Adipocyte (in vitro differentiated cells): ENCODE results near the gene XRCC3.

ENCODE experiments used
- DNase-seq: peaks from one replicate; pipeline ENCODE4 v3.0.0-alpha.2; 2015; ENCODE audit warnings: low read depth
- H3K27me3 ChIP-seq: replicated peaks from 2 replicates; pipeline ENCODE4 v1.7.0; 2013; ENCODE audit warnings: mild to moderate bottlenecking, low read length, moderate library complexity; ENCODE audit not compliant: control insufficient read depth, insufficient read depth
- H3K36me3 ChIP-seq: 2 replicates; pipeline ENCODE4 v1.7.0; 2013; ENCODE audit warnings: low read length, mild to moderate bottlenecking, moderate library complexity; ENCODE audit not compliant: control insufficient read depth, insufficient read depth, severe bottlenecking
- H3K4me1 ChIP-seq: 2 replicates; pipeline ENCODE4 v1.7.0; 2013; ENCODE audit warnings: mild to moderate bottlenecking, low read length, moderate library complexity; ENCODE audit not compliant: control insufficient read depth, insufficient read depth
- H3K4me3 ChIP-seq: 2 replicates; pipeline ENCODE4 v1.7.0; 2013; ENCODE audit warnings: mild to moderate bottlenecking, low read length, moderate library complexity
- H3K9ac ChIP-seq: 2 replicates; pipeline ENCODE4 v1.7.0; 2013; ENCODE audit warnings: mild to moderate bottlenecking, low read length, moderate library complexity
- H3K9me3 ChIP-seq: 2 replicates; pipeline ENCODE4 v1.7.0; 2013; ENCODE audit warnings: mild to moderate bottlenecking, low read length, moderate library complexity; ENCODE audit not compliant: control insufficient read depth

XRCC3 gene

GRCh38 chr14:103710771-103711377 lies 4.4 kb downstream of the XRCC3 start:
- H3K4me3 ChIP-seq = no peak overlapping the region

GRCh38 chr14:103709814-103710213 lies 5.4 kb downstream of the XRCC3 start:
- DNase-seq = no peak
- no peaks in the 10 kb centered on the region for H3K27me3 ChIP-seq
- no peak overlapping the region for H3K4me3 ChIP-seq
- no peaks in the 10 kb centered on the region for H3K9me3 ChIP-seq
- peaks cover 25% of the 10 kb centered on the region for H3K36me3 ChIP-seq
- H3K9ac ChIP-seq = no peak overlapping the region
- H3K4me1 ChIP-seq = peaks cover 9% of the 10 kb centered on the region

More at GRCh38 chr14:103710771-103711377, 4.4 kb downstream of the XRCC3 start:
- no peaks in the 10 kb centered on the region for H3K27me3 ChIP-seq
- DNase-seq = no peak
- H3K9me3 ChIP-seq = no peaks in the 10 kb centered on the region
- H3K4me1 ChIP-seq = peaks cover 9% of the 10 kb centered on the region
- no peak overlapping the region for H3K9ac ChIP-seq
- peaks cover 23% of the 10 kb centered on the region for H3K36me3 ChIP-seq

- DNase-seq = no peak
- Histone ChIP-seq H3K9ac (no peak overlapping the region), H3K36me3 (peaks cover 29% of the 10 kb centered on the region), H3K4me1 (peaks cover 5% of the 10 kb centered on the region), H3K9me3 (no peaks in the 10 kb centered on the region), H3K27me3 (no peaks in the 10 kb centered on the region), H3K4me3 (no peak overlapping the region)
Measured at GRCh38 chr14:103708750-103709187, 6.5 kb downstream of the XRCC3 start.

- Histone ChIP-seq H3K9me3 (no peaks in the 10 kb centered on the region), H3K9ac (no peak overlapping the region), H3K4me3 (no peak overlapping the region), H3K36me3 (peaks cover 41% of the 10 kb centered on the region), H3K27me3 (no peaks in the 10 kb centered on the region), H3K4me1 (peaks cover 5% of the 10 kb centered on the region)
- DNase-seq = no peak
Measured at GRCh38 chr14:103707329-103708263, 7.7 kb downstream of the XRCC3 start.

- Histone ChIP-seq H3K9ac (no peak overlapping the region), H3K9me3 (no peaks in the 10 kb centered on the region), H3K4me3 (no peak overlapping the region), H3K27me3 (no peaks in the 10 kb centered on the region), H3K4me1 (peaks cover 5% of the 10 kb centered on the region), H3K36me3 (peaks cover 49% of the 10 kb centered on the region)
- no peak for DNase-seq
Measured at GRCh38 chr14:103706551-103707328, 8.5 kb downstream of the XRCC3 start.

GRCh38 chr14:103705504-103706284 lies 9.6 kb downstream of the XRCC3 start:
- no peaks in the 10 kb centered on the region for H3K27me3 ChIP-seq
- H3K9me3 ChIP-seq = no peaks in the 10 kb centered on the region
- H3K4me3 ChIP-seq = no peak overlapping the region
- DNase-seq = no peak
- H3K9ac ChIP-seq = no peak overlapping the region
- peaks cover 5% of the 10 kb centered on the region for H3K4me1 ChIP-seq
- peaks cover 55% of the 10 kb centered on the region for H3K36me3 ChIP-seq

GRCh38 chr14:103705118-103705503 lies 10.1 kb downstream of the XRCC3 start:
- Histone ChIP-seq H3K36me3 (peaks cover 57% of the 10 kb centered on the region), H3K27me3 (no peaks in the 10 kb centered on the region), H3K4me1 (peaks cover 11% of the 10 kb centered on the region), H3K9ac (no peak overlapping the region), H3K4me3 (no peak overlapping the region), H3K9me3 (no peaks in the 10 kb centered on the region)
- DNase-seq = no peak

- peaks cover 57% of the 10 kb centered on the region for H3K36me3 ChIP-seq
- no peak overlapping the region for H3K4me3 ChIP-seq
- no peak overlapping the region for H3K9ac ChIP-seq
- no peaks in the 10 kb centered on the region for H3K27me3 ChIP-seq
- H3K4me1 ChIP-seq = peaks cover 15% of the 10 kb centered on the region
- no peaks in the 10 kb centered on the region for H3K9me3 ChIP-seq
- no peak for DNase-seq
Measured at GRCh38 chr14:103704708-103705107, 10.5 kb downstream of the XRCC3 start.

- Histone ChIP-seq H3K9ac (no peak overlapping the region), H3K36me3 (peaks cover 61% of the 10 kb centered on the region), H3K4me3 (no peak overlapping the region), H3K9me3 (no peaks in the 10 kb centered on the region), H3K27me3 (no peaks in the 10 kb centered on the region), H3K4me1 (peaks cover 18% of the 10 kb centered on the region)
- DNase-seq = no peak
Measured at GRCh38 chr14:103703433-103704385, 11.5 kb downstream of the XRCC3 start.
